GM19455 (cell line): ENCODE results near the gene CUX1.
"Not testable (repeated sequence)": the region's sequence is repeated elsewhere in the genome, so short reads cannot be mapped to it uniquely, and the experiment has no call there.

ENCODE experiments used
- ATAC-seq: cut with Tn5 transposase; IDR thresholded peaks from one replicate; pipeline ENCODE4 v1.9.1; 2021; ENCODE audit not compliant: unreplicated experiment

CUX1 gene

GRCh38 chr7:101999393-101999792 lies 182.0 kb downstream of the CUX1 start:
- no peak for ATAC-seq

GRCh38 chr7:102000123-102000522 lies 182.7 kb downstream of the CUX1 start:
- no peak for ATAC-seq

GRCh38 chr7:102004229-102004628 lies 186.8 kb downstream of the CUX1 start:
- no peak for ATAC-seq

GRCh38 chr7:102004848-102005247 lies 187.4 kb downstream of the CUX1 start:
- ATAC-seq = no peak

- no peak for ATAC-seq
These were observed 188.6 kb downstream of the CUX1 start for GRCh38 chr7:102005933-102006480.

- ATAC-seq = no peak
These were observed 189.3 kb downstream of the CUX1 start for GRCh38 chr7:102006695-102007094.

- no peak for ATAC-seq
These were observed 191.3 kb downstream of the CUX1 start for GRCh38 chr7:102008535-102009262.

GRCh38 chr7:102009628-102010027 lies 192.2 kb downstream of the CUX1 start:
- no peak for ATAC-seq

GRCh38 chr7:102012112-102012830 lies 194.8 kb downstream of the CUX1 start:
- not testable (repeated sequence) for ATAC-seq

GRCh38 chr7:102012941-102013461 lies 195.6 kb downstream of the CUX1 start:
- no peak for ATAC-seq

- ATAC-seq = no peak
These were observed 201.4 kb downstream of the CUX1 start for GRCh38 chr7:102018876-102019275.

GRCh38 chr7:102019461-102019860 lies 202.0 kb downstream of the CUX1 start:
- no peak for ATAC-seq

- no peak for ATAC-seq
These were observed 204.6 kb downstream of the CUX1 start for GRCh38 chr7:102021841-102022618.

- no peak for ATAC-seq
These were observed 206.8 kb downstream of the CUX1 start for GRCh38 chr7:102024005-102024768.

- no peak for ATAC-seq
These were observed 207.5 kb downstream of the CUX1 start for GRCh38 chr7:102024769-102025391.

GRCh38 chr7:102025777-102026176 lies 208.4 kb downstream of the CUX1 start:
- not testable (repeated sequence) for ATAC-seq

- no peak for ATAC-seq
These were observed 210.9 kb downstream of the CUX1 start for GRCh38 chr7:102028206-102028826.

GRCh38 chr7:102029616-102030015 lies 212.2 kb downstream of the CUX1 start:
- no peak for ATAC-seq

GRCh38 chr7:102030696-102031095 lies 213.3 kb downstream of the CUX1 start:
- no peak for ATAC-seq

GRCh38 chr7:102036958-102037357 lies 219.5 kb downstream of the CUX1 start:
- ATAC-seq = no peak
